ENCODE data around the gene KANK4. TPM values are rescaled to one million over a fixed set of nuclear protein-coding genes. Genes with fewer than 3 reads are reported as not detected.

KANK4 gene
- total RNA-seq, 2 experiments from 2014 or later: not detected

DNA sequence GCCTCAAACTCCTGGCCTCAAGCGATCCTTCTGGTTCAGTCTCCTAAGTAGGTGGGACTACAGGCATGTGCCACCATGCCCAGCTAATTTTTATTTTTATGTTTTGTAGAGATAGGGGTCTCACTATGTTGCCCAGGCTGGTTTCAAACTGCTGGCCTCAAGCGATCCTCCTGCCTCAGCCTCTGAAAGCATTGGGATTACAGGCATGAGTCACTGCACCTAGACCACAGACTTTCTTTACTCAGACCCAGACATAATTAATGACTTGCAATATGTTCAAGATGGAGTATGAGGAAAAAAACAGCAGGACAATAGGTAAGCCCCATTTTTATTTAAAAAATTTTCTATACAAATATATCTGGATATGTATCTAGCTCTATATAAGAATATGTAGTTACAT lies 13.2 kb downstream of the KANK4 start:
- Mint-ChIP-seq H3K27ac (no peak overlapping the region), H3K4me3 (no peak overlapping the region), H3K9me3 (no peaks in the 10 kb centered on the region), H3K4me1 (no peaks in the 10 kb centered on the region), H3K27me3 (peaks cover 11% of the 10 kb centered on the region), H3K36me3 (no peaks in the 10 kb centered on the region)
- POLR2A ChIA-PET: no interaction called here
- ATAC-seq (ENCODE audit: low read depth) (no peak), DNase-seq (no peak)

DNA sequence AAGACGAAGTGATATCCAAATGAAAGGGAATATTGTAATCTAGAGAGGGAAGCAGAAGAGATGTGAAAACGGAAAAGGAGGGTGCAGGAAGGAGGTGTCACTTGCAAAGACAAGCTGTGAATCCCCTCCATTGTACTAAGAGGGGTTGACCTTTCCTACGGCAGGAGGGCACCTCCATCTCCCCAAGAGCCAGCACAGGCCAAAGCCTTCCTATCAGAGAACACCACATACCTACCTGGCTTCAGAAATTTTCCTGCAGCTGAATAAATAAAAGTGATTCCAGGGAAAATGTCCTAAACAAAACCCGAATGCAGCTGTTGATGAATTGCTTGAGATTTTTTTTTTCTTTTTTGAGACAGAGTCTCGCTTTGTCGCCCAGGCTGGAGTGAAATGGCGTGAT lies 14.3 kb downstream of the KANK4 start:
- POLR2A ChIA-PET: no interaction called here
- H3K27me3 Mint-ChIP-seq: peaks cover 8% of the 10 kb centered on the region
- H3K36me3 Mint-ChIP-seq: no peaks in the 10 kb centered on the region
- no peak for ATAC-seq (ENCODE audit: low read depth)
- H3K9me3 Mint-ChIP-seq: no peaks in the 10 kb centered on the region
- no peaks in the 10 kb centered on the region for H3K4me1 Mint-ChIP-seq
- H3K4me3 Mint-ChIP-seq: no peak overlapping the region
- no peak overlapping the region for H3K27ac Mint-ChIP-seq
- DNase-seq: no peak

DNA sequence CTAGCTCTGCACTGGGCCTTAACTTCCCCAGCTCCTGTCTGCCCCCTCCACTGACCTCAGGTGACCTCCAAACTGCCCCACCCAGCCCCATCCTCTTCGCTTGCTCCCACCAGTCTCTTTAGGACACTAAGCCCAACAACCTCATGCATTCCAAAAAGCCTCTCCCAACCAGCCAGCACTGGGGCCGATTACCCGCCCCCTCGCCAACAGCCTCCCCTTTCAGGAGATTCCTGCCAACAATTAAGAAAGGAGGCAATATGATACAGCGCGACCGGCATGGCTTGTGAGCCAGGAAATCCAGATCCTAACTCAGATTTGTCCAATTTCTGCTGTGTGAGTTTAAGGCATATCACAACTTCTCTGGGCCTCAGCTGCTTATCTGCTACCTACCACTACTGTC lies 14.7 kb downstream of the KANK4 start:
- no peaks in the 10 kb centered on the region for H3K9me3 Mint-ChIP-seq
- H3K36me3 Mint-ChIP-seq: no peaks in the 10 kb centered on the region
- POLR2A ChIA-PET: no interaction called here

DNA sequence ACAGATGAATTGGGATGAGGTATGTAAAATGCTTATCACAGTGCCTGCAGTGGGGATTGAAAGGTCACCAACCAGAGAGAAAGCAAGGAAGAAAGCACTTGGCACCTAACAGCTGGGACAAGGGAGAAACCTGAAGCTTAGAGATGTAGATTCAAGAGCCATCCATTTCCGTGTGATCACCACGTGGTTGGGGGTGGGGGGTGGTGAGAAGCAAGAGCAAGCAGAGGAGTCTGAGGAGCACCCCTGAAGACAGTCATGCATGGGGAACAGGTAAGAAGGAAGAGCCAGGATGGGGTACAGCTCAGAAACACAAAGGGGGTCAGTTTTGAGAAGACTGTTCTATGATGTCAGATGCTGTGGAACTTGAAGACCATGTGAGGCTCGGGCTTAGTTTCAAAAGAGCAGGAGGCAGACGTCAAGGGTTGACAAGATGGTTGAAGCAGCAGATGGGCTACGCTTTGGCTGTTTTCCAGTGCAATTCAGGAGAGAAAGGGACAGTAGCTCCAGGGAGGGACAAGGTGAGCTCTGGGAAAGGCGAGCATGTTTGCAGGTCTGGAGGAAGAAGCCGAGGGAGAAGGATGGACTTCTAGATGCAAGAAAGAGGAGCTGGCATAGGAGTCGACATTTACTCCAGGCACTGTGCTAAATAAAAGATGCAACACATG lies 17.4 kb downstream of the KANK4 start:
- Mint-ChIP-seq H3K27ac (no peak overlapping the region), H3K4me3 (no peak overlapping the region), H3K27me3 (peaks cover 8% of the 10 kb centered on the region), H3K36me3 (no peaks in the 10 kb centered on the region), H3K9me3 (no peaks in the 10 kb centered on the region), H3K4me1 (no peaks in the 10 kb centered on the region)
- no peak for DNase-seq
- no peak for ATAC-seq (ENCODE audit: low read depth)
- POLR2A ChIA-PET: no interaction called here

More for the DNA sequence above, 14.7 kb downstream of the KANK4 start:
- no peak for ATAC-seq (ENCODE audit: low read depth)
- Mint-ChIP-seq H3K27ac (no peak overlapping the region), H3K4me3 (no peak overlapping the region), H3K4me1 (no peaks in the 10 kb centered on the region), H3K27me3 (peaks cover 8% of the 10 kb centered on the region)
- DNase-seq: no peak

DNA sequence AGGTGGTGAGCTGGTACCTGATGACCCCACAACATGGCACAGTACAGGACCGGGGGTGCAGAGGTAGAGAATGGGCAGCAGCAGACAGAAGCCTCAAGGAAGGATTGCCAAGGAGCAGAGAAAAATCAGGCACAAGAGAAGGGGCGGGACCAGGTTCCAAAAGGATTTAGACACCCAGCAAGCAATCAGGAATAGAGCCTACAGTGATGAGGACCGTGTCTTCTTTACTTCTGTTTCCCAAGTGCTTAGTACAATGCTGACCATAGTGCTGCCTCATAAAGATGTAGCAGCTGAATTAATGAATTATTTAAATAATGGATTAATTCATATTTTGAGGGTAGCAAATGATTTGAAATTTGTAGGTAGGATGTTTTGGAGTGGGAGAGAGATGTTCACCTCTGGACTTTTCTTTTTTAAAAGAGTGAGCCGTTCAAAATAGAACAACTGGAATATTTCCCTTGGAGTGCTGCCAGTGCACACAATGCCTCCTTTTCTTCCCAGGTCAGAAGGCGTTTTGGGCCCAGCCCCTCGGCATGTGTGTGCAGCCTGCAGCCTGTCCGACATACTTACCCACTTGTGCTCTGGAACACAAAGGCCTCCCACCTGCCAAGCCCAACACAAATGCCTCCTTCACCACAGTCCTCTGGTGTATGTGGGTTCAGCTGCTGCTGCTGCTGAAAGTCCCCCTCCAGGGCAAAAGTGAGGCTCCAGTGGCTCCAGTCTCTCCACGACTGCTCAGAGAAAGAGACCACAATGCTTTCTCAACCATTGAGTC lies 19.6 kb downstream of the KANK4 start:
- peaks cover 7% of the 10 kb centered on the region for H3K4me1 Mint-ChIP-seq
- H3K9me3 Mint-ChIP-seq: no peaks in the 10 kb centered on the region
- POLR2A ChIA-PET: no interaction called here
- no peaks in the 10 kb centered on the region for H3K36me3 Mint-ChIP-seq
- no peak for DNase-seq
- ATAC-seq (ENCODE audit: low read depth): no peak
- H3K4me3 Mint-ChIP-seq: no peak overlapping the region
- no peak overlapping the region for H3K27ac Mint-ChIP-seq
- H3K27me3 Mint-ChIP-seq: peaks cover 4% of the 10 kb centered on the region

DNA sequence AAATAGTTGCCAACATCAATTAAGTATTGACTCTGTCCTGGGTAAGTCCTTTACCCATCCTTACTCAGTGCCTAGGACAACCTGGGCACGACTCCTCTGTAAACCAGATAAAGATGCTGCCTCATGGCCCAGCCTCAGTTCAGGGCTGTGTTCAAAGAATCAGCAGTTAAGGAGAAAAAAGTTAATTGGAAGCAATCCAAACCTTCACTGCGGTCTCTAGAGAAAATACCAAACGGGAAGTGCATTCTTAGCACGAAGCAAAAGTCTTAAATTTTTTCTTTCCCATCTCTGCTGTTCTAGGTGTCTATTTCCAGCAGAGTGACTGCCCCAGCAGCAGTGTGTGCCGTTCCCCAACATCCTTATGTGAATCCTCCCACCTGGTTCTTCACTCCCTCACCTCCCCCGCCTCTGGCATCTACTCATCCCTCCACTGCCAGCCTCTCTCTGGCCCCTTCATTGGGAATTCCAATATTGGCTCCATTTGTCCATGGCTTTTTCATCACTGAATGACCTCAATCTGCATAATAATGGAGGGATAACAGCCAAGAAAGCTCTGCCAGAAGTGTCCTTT lies 23.2 kb downstream of the KANK4 start:
- POLR2A ChIA-PET: no interaction called here
- no peaks in the 10 kb centered on the region for H3K36me3 Mint-ChIP-seq
- ATAC-seq (ENCODE audit: low read depth): peak; percentile 26
- no peaks in the 10 kb centered on the region for H3K9me3 Mint-ChIP-seq
- H3K4me3 Mint-ChIP-seq: peak overlapping the region; percentile 20
- no peak for DNase-seq
- peaks cover 7% of the 10 kb centered on the region for H3K4me1 Mint-ChIP-seq
- H3K27me3 Mint-ChIP-seq: no peaks in the 10 kb centered on the region
- H3K27ac Mint-ChIP-seq: no peak overlapping the region

DNA sequence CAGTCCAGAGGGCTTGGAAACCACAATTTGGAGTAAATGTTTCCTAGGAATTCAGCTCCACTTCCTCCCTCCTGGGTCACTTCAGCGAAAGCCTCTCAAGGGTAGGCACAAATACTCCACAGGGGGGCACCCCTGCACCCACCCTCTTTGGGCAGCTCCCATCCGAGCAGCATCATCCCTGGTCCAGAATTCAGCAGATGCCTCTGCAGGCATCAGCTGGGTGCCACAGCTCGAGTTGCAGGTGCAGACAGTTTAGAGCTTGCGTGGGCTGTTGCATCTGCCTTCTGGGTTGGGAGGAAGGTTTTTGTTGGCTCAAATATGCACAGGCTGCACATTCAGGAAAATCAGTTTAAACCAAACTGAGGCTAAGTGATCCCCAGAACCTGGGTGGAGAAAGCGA lies 25.0 kb downstream of the KANK4 start:
- Mint-ChIP-seq H3K27me3 (no peaks in the 10 kb centered on the region), H3K4me3 (no peak overlapping the region), H3K36me3 (no peaks in the 10 kb centered on the region), H3K4me1 (peaks cover 7% of the 10 kb centered on the region), H3K9me3 (no peaks in the 10 kb centered on the region), H3K27ac (no peak overlapping the region)
- POLR2A ChIA-PET: no interaction called here
- DNase-seq (no peak), ATAC-seq (ENCODE audit: low read depth) (no peak)

DNA sequence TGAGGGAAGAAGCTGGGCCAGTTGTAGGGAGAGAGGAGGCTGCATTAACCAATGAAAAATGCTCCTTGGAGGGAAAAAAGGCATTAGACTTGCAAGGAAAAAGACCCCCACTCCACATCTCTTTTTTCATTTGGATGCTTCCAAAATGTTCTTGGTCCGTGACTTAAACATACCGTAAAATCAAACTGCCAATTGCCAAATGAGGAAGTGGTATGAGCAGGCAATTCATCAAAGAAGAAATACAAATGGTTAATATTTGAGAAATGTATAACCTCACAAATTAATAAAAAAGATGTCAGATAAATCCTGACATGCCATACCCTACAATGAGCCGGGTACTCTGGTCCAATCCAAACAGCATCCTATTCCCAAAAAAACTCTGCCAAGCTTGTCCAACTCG lies 30.6 kb downstream of the KANK4 start:
- no peak overlapping the region for H3K4me3 Mint-ChIP-seq
- H3K9me3 Mint-ChIP-seq: no peaks in the 10 kb centered on the region
- H3K4me1 Mint-ChIP-seq: no peaks in the 10 kb centered on the region
- DNase-seq (no peak), ATAC-seq (ENCODE audit: low read depth) (no peak)
- H3K27ac Mint-ChIP-seq: no peak overlapping the region
- peaks cover 11% of the 10 kb centered on the region for H3K27me3 Mint-ChIP-seq
- POLR2A ChIA-PET: no interaction called here
- H3K36me3 Mint-ChIP-seq: no peaks in the 10 kb centered on the region

DNA sequence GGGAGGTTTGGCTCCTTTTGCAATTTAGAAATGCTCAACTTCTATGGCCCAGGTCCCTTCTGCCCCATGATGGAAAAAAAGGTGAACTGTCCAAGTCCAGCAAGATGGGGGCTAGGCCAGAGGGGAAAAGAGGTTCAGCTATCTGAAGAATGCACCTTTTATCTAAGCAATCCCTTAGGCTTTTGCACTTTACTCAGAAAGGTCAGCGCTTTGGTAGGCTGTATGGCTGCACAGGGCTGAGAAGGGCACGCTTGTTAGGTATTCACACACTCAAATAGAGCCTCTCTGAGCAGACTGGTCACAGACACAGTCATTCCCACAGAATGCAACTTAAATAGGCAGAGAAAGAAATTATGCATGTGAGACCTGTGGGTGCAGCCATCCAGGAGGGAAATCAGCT lies 31.0 kb downstream of the KANK4 start:
- H3K27ac Mint-ChIP-seq: no peak overlapping the region
- POLR2A ChIA-PET: no interaction called here
- DNase-seq (no peak), ATAC-seq (ENCODE audit: low read depth) (no peak)
- H3K36me3 Mint-ChIP-seq: no peaks in the 10 kb centered on the region
- peaks cover 11% of the 10 kb centered on the region for H3K27me3 Mint-ChIP-seq
- no peak overlapping the region for H3K4me3 Mint-ChIP-seq
- H3K4me1 Mint-ChIP-seq: no peaks in the 10 kb centered on the region
- no peaks in the 10 kb centered on the region for H3K9me3 Mint-ChIP-seq

DNA sequence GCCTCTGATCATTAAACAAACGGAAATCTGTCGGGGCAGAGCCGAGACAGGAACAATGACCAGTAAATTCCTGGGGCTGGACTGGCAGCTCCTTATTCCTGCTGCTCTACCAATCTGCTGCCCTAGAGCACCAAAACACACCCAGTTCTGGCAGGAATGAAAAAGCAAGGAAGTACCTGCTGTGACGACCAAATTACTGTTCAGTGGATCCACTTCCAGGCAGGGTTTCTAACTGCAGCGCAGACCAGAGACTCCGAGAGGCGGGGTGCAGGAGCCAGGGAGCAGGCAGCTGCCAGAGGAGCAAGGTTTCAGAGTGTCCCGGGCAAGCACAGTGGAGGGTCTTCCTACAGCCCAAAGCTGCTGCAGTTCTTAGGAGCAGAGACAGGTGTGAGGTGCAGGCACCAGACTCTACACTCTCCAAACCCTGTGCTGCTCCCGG lies 32.4 kb downstream of the KANK4 start:
- Mint-ChIP-seq H3K36me3 (no peaks in the 10 kb centered on the region), H3K27ac (no peak overlapping the region), H3K4me3 (no peak overlapping the region), H3K27me3 (peaks cover 11% of the 10 kb centered on the region), H3K4me1 (no peaks in the 10 kb centered on the region), H3K9me3 (no peaks in the 10 kb centered on the region)
- no peak for ATAC-seq (ENCODE audit: low read depth)
- DNase-seq: no peak
- POLR2A ChIA-PET: no interaction called here

DNA sequence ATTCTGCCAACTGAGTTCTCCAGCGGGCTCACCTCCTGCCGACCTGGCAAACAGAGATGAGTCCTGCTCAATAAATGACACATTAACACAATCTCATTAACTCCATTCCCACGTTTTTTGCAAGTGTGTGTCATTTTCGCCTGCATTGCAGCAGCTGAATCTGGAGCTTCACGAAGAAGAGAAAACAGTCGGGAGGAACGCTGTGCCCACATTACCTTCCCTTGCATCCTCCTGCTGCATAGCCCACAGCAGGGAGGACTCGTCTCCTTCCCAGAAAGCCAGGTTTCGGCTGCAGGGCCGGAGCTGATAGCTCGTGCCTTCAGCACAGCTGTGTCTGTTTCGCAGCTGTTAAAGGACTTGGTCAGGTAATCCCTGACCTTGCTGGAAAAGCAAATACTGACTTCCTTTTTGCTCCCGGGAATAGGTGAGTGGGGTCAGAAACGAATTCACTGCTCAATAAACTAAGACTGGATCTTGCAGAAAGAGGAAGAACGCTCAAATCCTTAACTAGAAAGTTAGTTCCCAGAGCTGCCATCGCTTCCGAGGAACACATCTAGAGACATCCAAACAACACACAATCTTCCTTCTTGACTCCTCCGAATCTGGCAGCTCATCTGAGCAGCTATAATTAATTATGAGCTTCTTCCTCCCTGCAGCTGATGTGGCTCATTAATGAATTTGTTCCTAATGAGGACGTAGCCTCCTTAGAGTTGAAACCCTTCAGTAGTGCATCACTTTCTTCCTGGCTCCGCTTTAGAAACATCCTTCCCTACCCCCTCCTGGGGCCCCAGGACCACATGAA lies 33.0 kb downstream of the KANK4 start:
- Mint-ChIP-seq H3K27me3 (peaks cover 11% of the 10 kb centered on the region), H3K4me3 (no peak overlapping the region), H3K4me1 (no peaks in the 10 kb centered on the region), H3K36me3 (no peaks in the 10 kb centered on the region), H3K27ac (no peak overlapping the region), H3K9me3 (no peaks in the 10 kb centered on the region)
- DNase-seq (no peak), ATAC-seq (ENCODE audit: low read depth) (no peak)
- POLR2A ChIA-PET: no interaction called here

DNA sequence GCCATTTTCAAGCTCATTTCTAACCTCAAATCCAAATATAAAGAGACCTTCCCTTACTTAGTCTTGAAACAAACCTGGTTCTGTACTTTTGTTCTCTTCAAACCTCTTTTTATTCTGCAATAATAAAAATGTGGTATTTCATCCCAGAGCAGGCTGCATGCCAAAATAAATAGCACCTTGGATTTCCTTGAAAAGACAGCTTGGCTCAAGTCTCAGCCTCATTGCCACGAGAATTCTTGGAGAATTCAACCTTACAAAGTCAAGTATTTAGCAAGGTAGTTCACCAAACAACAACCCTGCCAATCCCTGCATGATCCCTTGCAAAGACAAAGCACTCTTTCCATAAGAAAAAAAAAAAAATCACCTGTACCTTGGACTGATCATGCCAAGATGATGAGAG lies 33.8 kb downstream of the KANK4 start:
- no peak overlapping the region for H3K27ac Mint-ChIP-seq
- H3K4me3 Mint-ChIP-seq: no peak overlapping the region
- no peaks in the 10 kb centered on the region for H3K36me3 Mint-ChIP-seq
- ATAC-seq (ENCODE audit: low read depth): no peak
- DNase-seq: no peak
- H3K9me3 Mint-ChIP-seq: peaks cover 4% of the 10 kb centered on the region
- POLR2A ChIA-PET: no interaction called here
- H3K4me1 Mint-ChIP-seq: no peaks in the 10 kb centered on the region
- peaks cover 11% of the 10 kb centered on the region for H3K27me3 Mint-ChIP-seq

DNA sequence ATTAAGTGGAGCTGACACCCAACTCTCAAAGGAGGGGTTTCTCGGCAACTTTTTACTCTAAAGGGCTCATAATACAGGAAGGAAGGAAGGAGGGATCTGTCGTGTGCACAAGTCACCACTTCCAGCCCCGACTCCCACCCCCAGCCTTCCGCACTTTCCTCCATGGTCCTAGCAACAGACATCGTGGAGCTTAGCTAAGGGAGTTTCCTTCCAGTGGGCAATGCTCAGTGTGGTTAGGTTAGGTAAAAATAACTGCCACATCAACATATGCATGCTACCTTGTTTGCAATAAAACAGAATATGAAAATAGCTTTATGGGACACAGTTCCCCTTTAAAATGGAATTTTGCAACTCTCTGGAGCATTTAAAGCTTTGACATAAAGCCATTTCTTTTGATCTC lies 35.2 kb downstream of the KANK4 start:
- no peak overlapping the region for H3K27ac Mint-ChIP-seq
- DNase-seq (no peak), ATAC-seq (ENCODE audit: low read depth) (no peak)
- peaks cover 6% of the 10 kb centered on the region for H3K9me3 Mint-ChIP-seq
- peaks cover 11% of the 10 kb centered on the region for H3K27me3 Mint-ChIP-seq
- H3K4me3 Mint-ChIP-seq: no peak overlapping the region
- no peaks in the 10 kb centered on the region for H3K4me1 Mint-ChIP-seq
- no peaks in the 10 kb centered on the region for H3K36me3 Mint-ChIP-seq
- POLR2A ChIA-PET: no interaction called here
